HEK293T (cell line): Measurements from ENCODE around the gene GPR39.

Source experiments
- FOXM1 ChIP-seq: fragments of 450-650 bp; IDR thresholded peaks from 2 replicates; pipeline ENCODE4 v1.6.1; 2017; ENCODE audit warnings: mild to moderate bottlenecking, borderline replicate concordance
- LEF1 ChIP-seq: fragments of 450-650 bp; IDR thresholded peaks from 2 replicates; pipeline ENCODE4 v1.6.1; 2017; ENCODE audit warnings: mild to moderate bottlenecking, borderline replicate concordance
- SP1 ChIP-seq: fragments of 450-650 bp; IDR thresholded peaks from 2 replicates; pipeline ENCODE4 v1.6.1; 2017

DNA sequence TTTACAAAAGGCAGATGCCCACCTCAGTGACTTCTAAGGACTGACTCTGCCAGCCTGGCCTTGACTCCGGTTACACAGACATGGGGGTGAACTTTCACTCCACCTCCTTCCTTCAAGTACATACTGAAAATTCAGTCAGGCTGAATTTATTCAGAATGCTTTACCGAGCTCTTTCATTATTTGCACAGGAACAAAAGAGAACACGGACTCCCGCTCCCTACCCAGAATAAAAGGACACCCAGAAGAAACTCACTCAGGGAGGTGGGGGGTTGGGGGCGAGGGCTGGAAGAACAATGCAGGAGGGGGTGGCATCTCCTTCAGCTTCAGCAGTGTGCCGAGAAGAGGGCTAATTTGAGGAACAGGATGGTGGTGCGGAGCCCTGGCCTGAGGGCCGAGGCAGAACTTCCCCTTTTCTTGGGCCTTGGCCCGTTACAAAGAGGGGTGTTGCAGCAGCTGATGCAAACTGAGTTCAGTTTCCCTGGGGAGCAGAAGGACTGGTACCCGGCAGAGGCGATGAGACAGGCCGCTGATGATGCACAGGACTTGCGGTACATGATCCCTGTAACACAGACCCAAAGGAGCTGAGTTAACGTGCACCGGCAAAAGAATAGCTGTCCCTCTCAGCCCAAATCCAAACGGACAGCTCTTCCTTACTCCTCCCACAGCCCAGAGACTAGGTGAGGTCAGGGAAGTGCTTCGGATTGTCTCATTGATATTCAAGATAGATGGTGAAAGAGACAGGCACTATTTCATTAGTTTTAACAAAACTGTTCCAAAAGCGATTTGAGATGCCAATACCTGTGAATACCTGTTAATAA is 229.3 kb downstream of the GPR39 start:
- no peak for TF ChIP-seq FOXM1
- no peak for TF ChIP-seq SP1
- TF ChIP-seq LEF1: no peak
